Fibroblast of skin of scalp (primary cell): Measurements from ENCODE around the gene GRID2IP.

ENCODE experiments used
- DNase-seq: peaks from one replicate; pipeline ENCODE4 v3.0.0-alpha.2; 2013

GRID2IP gene

GRCh38 chr7:6562106-6562505 is 10.8 kb upstream of the GRID2IP start:
- DNase-seq = no peak

GRCh38 chr7:6559896-6560295 is 8.6 kb upstream of the GRID2IP start:
- DNase-seq = no peak

- DNase-seq = peak; percentile 46
Measured at GRCh38 chr7:6558837-6559236, 7.6 kb upstream of the GRID2IP start.

- DNase-seq = no peak
Measured at GRCh38 chr7:6556196-6556595, 4.9 kb upstream of the GRID2IP start.

GRCh38 chr7:6554848-6555247 is 3.6 kb upstream of the GRID2IP start:
- no peak for DNase-seq

- DNase-seq = no peak
Measured at GRCh38 chr7:6553448-6554044, 2.3 kb upstream of the GRID2IP start.

- DNase-seq = no peak
Measured at GRCh38 chr7:6547400-6547799, 3.9 kb downstream of the GRID2IP start.

- DNase-seq = no peak
Measured at GRCh38 chr7:6546498-6547251, 4.6 kb downstream of the GRID2IP start.

- no peak for DNase-seq
Measured at GRCh38 chr7:6545398-6546126, 5.7 kb downstream of the GRID2IP start.

GRCh38 chr7:6542368-6542767 is 8.9 kb downstream of the GRID2IP start:
- DNase-seq = no peak

- peak; percentile 5 for DNase-seq
Measured at GRCh38 chr7:6536262-6537260, 14.7 kb downstream of the GRID2IP start.

- DNase-seq = no peak
Measured at GRCh38 chr7:6533893-6534495, 17.3 kb downstream of the GRID2IP start.

GRCh38 chr7:6532516-6532915 is 18.7 kb downstream of the GRID2IP start:
- DNase-seq = no peak

GRCh38 chr7:6531492-6532279 is 19.6 kb downstream of the GRID2IP start:
- no peak for DNase-seq

GRCh38 chr7:6530626-6531491 is 20.4 kb downstream of the GRID2IP start:
- no peak for DNase-seq

GRCh38 chr7:6529643-6530042 is 21.6 kb downstream of the GRID2IP start:
- no peak for DNase-seq

GRCh38 chr7:6528401-6529130 is 22.7 kb downstream of the GRID2IP start:
- DNase-seq = no peak

- no peak for DNase-seq
Measured at GRCh38 chr7:6526997-6527378, 24.3 kb downstream of the GRID2IP start.
